Epithelial cell of esophagus (primary cell): ENCODE results near the gene MS4A7.
A peak's percentile ranks its signal among the peaks of the same experiment; 100 is the strongest.
"Not testable (repeated sequence)": the region's sequence is repeated elsewhere in the genome, so short reads cannot be mapped to it uniquely, and the experiment has no call there.

Source experiments
- DNase-seq: peaks from one replicate; pipeline ENCODE4 v3.0.0; 2010; ENCODE audit warnings: low read depth
- H3K4me3 ChIP-seq: 2 replicates; pipeline ENCODE4 v1.5.1; 2011; ENCODE audit warnings: mild to moderate bottlenecking, low read length, control low read depth
- TF ChIP-seq, protein P1 (sequence below): IDR thresholded peaks from 2 replicates; pipeline ENCODE4 v1.5.1; 2011; ENCODE audit warnings: low read depth, mild to moderate bottlenecking, low read length, control low read depth, inconsistent platforms; ENCODE audit not compliant: insufficient read depth; ENCODE audit errors: missing control alignments

The MS4A7 gene

DNA sequence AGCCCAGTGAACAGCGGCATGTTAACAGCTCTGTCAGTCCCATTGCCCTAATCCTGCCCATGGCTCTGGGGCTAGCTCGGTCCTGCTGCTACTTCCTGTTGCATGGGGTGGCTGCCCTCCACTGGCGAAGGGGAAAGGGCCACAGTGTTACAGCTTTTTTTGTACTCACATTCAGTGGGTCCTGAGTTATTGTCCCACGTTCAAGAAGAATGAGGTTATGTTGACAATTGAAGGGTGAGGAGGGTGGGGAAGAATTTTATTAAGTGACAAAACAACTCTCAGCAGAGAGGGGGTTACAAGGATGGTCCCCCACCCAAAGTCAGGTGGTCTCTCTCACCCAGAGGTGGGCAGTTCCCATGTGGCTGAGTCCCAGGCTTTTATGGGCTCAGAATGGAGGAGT is 17.7 kb upstream of the MS4A7 start:
- H3K4me3 ChIP-seq, result no peak overlapping the region
- TF ChIP-seq, protein P1, sequence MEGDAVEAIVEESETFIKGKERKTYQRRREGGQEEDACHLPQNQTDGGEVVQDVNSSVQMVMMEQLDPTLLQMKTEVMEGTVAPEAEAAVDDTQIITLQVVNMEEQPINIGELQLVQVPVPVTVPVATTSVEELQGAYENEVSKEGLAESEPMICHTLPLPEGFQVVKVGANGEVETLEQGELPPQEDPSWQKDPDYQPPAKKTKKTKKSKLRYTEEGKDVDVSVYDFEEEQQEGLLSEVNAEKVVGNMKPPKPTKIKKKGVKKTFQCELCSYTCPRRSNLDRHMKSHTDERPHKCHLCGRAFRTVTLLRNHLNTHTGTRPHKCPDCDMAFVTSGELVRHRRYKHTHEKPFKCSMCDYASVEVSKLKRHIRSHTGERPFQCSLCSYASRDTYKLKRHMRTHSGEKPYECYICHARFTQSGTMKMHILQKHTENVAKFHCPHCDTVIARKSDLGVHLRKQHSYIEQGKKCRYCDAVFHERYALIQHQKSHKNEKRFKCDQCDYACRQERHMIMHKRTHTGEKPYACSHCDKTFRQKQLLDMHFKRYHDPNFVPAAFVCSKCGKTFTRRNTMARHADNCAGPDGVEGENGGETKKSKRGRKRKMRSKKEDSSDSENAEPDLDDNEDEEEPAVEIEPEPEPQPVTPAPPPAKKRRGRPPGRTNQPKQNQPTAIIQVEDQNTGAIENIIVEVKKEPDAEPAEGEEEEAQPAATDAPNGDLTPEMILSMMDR, result no peak
- no peak for DNase-seq

DNA sequence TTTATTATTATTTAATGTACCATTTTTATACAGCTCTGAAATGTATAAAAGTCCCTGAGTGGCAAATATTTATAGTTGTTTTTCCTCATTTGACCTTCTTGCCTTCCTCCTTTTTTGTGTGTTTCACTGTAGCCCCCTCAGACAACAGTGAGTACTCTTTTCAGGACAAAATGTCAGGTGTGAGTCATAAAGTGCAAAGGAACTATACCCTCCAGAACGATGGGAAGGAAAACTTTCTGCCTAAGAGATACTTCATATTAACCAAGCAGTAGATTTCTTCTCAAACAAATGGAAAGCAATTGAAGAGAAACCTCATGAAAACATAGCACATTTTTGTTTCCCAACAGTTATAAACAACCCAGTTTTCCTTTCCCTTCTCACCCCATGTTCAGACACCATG is 16.1 kb upstream of the MS4A7 start:
- TF ChIP-seq, protein P1, result no peak
- DNase-seq, result no peak

DNA sequence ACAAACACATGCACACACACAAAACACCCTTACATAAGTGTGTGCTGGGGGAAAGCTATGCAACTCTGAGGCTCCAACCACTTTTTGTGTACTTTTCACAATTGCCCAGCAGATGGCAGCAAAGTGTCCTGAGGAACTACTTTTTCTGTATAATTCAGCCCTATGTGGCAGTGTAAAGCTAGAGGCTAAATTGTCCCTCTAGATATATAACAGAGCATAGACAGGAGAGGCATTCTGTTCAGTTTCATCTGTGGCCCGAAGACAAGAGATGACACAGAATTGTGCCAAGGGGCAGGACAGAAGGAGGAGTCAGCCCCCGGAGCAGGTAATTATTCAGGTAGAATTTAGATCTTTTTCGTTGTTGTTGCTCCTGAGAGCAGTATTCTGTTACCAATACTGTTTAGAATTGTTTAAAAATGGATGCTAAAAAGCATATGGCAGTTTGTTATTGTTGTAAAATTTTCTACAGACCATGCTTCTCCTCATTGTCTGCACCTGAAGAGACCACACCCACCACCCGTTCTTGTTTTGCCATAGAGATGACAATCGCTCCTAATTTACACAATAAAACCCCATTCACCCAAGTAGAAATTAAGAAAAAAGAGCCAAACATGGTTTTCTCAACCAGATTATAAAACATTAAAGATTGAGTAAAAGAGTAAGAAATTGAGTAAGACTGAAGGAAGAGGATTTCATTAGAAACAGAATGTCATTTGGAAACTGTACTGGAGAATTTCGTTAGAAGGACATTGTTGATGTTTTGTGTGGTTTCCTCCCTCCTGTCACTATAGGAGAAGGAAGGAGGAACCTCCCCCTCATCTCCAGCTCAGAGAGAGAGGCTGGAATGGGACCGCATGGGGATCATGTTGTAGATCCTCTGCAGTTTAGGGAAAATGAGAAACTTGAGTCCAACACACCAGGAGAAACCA is 14.5 kb upstream of the MS4A7 start:
- H3K4me3 ChIP-seq, result no peak overlapping the region
- DNase-seq, result peak; percentile 59
- TF ChIP-seq, protein P1, result peak; percentile 81

More for the DNA sequence above, 16.1 kb upstream of the MS4A7 start:
- no peak overlapping the region for H3K4me3 ChIP-seq

DNA sequence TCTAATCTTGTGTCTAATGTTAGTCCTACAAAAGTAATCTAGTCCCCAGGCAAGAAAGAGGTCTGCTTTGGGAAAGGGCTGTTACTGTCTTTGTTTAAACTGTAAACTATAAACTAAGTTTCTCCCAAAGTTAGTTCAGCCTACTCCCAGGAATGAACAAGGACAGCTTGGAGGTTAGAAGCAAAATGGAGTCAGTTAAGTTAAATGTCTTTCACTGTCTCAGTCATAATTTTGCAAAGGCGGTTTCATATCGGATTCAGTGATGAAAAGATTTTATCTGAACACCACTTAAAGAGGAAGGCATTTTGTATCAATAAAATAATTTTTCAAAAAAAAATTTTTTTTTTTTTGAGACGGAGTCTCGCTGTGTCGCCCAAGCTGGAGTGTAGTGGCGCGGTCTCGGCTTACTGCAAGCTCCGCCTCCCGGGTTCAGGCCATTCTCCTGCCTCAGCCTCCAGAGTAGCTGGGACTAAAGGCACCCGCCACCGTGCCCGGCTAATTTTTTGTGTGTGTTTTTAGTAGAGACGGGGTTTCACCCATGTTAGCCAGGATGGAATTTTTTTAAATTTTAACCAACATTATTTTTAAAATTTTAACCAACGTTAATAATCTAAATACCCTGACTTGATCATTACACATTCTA is 11.9 kb upstream of the MS4A7 start:
- not testable (repeated sequence) for DNase-seq, H3K4me3 ChIP-seq

DNA sequence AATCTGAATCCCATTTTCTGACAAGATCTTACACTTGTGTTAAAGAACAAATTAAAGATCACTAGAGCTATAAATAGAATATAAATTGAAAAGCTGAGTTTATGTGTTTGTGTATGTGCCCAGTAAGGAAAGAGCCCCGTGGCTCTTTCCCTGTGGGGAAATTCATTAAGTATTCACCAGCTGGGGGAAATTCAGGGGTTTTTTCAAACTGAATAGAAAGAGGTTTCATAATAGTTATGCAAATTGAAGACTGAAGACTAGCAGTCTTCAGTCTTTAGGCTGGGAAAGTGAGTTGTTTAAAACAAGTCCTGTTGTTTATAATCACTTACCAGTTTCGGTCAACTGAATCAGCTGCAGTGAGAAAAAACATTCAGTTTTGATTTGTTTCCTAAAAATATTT is 11.3 kb upstream of the MS4A7 start:
- H3K4me3 ChIP-seq, result no peak overlapping the region
- TF ChIP-seq, protein P1, result no peak
- DNase-seq, result no peak

DNA sequence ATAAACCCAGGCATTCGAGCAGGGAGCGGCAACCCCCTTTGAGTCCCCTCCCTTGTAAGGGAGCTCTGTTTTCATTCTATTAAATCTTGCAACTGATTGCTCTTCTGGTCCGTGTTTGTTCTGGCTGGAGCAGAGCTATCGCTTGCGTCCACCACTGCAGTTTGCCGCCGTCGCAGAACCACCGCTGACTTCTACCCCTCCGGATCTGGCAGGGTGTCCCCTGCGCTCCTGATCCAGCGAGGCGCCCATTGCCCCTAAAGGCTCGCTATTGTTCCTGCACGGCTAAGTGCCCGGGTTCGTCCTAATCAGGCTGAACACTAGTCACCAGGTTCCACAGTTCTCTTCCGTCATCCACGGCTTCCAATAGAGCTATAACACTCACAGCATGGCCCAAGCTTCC is 10.4 kb upstream of the MS4A7 start:
- H3K4me3 ChIP-seq, result no peak overlapping the region
- TF ChIP-seq, protein P1, result no peak
- DNase-seq, result no peak

DNA sequence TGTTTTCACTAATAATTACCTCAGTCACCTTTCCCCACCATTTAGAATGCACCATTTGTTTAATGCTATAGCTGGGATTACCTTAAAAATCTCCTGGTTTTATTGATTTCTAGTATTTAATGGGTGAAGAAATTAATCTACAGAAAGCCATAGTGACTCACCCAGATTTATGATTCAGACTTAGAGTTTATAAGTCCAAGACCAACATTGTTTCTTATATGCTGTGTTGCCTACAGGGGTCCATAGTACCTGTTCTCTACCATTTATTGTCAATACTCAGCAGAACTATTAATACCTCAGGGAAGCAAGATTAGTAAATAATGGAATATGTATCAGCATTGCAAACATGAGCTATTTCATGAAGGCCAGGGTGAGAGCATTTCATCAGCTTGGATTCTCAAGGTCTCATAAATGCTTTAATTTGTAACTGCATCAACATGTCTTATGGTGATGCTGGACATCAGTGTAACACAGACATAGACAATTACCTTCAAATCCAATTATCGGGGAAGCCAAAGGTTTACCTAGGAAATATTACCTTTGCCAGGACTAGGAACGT is 8.0 kb upstream of the MS4A7 start:
- DNase-seq, result peak; percentile 9
- H3K4me3 ChIP-seq, result no peak overlapping the region
- TF ChIP-seq, protein P1, result no peak
